ENCODE results near the gene C1QTNF2.

Gene C1QTNF2

GRCh38 chr5:160298189-160298588 lies 72.2 kb downstream of the C1QTNF2 start:
- DNase-seq (ENCODE audit: low read depth), result no peak

GRCh38 chr5:160297776-160298175 lies 72.7 kb downstream of the C1QTNF2 start:
- DNase-seq (ENCODE audit: low read depth), result no peak
